MM.1S (cell line): Measurements from ENCODE around the gene KIAA1958.

ENCODE experiments used
- EZH2 ChIP-seq: fragments of 300-600 bp; sonication (generic); optimal IDR thresholded peaks from 2 replicates; pipeline ENCODE3; 2017; ENCODE audit warnings: low read depth, mild to moderate bottlenecking, antibody characterized with exemption, low read length, mixed read lengths
- TF ChIP-seq, protein P1 (sequence below): fragments of 300-600 bp; sonication (generic); IDR thresholded peaks from 2 replicates; pipeline ENCODE4 v1.5.1; 2016; ENCODE audit warnings: antibody characterized with exemption, low read length, mixed read lengths

DNA sequence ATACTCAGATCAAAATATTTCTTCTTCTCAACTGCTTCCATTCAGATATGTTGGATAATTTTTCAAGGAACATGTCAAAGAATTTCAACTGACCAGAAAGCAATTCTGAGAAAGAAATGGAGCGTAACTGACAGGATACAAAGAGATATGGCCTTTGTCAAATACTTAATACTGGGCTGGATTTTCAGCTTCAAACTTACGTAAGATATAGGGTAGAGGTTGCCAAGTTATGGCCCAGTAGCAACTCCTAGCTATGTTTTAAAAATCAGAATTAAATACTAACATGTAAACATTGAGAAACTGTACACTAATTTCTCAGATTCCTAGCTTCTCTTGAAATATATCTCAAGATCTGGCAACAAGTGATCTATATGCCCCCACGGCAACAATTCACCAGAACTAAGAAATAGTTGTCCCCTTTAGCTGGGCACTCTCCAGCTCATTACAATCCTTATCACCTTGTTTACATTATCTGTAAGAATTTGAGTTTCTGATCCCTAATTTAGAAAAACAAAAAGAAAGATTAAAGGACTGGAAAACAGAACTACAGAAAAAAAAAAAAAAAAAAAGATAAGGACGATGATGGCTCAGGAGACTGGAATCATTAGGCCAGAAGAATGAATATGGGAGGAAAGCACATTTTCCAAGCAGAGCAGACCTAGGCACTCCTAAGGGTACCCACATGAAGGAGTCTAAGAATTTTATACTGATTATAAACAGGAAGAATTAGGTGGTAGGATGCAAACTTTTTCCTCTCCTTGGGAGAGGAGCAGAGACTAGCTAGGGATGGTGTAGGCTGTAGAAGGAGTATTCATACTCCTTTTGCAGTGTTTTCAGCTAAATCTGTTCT lies 208.3 kb downstream of the KIAA1958 start:
- TF ChIP-seq, protein P1, sequence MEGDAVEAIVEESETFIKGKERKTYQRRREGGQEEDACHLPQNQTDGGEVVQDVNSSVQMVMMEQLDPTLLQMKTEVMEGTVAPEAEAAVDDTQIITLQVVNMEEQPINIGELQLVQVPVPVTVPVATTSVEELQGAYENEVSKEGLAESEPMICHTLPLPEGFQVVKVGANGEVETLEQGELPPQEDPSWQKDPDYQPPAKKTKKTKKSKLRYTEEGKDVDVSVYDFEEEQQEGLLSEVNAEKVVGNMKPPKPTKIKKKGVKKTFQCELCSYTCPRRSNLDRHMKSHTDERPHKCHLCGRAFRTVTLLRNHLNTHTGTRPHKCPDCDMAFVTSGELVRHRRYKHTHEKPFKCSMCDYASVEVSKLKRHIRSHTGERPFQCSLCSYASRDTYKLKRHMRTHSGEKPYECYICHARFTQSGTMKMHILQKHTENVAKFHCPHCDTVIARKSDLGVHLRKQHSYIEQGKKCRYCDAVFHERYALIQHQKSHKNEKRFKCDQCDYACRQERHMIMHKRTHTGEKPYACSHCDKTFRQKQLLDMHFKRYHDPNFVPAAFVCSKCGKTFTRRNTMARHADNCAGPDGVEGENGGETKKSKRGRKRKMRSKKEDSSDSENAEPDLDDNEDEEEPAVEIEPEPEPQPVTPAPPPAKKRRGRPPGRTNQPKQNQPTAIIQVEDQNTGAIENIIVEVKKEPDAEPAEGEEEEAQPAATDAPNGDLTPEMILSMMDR, result no peak
- no peak for TF ChIP-seq EZH2
